CD4-positive, alpha-beta T cell (primary cell): ENCODE measurements around the gene LSM3. TPM values are rescaled to one million over a fixed set of nuclear protein-coding genes. Genes with fewer than 3 reads are reported as not detected.

Experiments used
- ATAC-seq: fragments of 200-7000 bp; cut with Tn5 transposase; one replicate; pipeline ENCODE4 v1.10.0; 2022; ENCODE audit warnings: mild to moderate bottlenecking; ENCODE audit not compliant: poor library complexity
- CTCF ChIA-PET: fragments of 350-600 bp; sonication (Branson Sonifier 250); formaldehyde crosslinking; loops from one replicate; lab custom pipeline; 2021; ENCODE audit warnings: antibody characterized with exemption, inconsistent platforms; lab: Charles Lee
- POLR2A ChIA-PET: fragments of 350-600 bp; sonication (Branson Sonifier 250); formaldehyde crosslinking; loops from one replicate; lab custom pipeline; 2021; ENCODE audit warnings: antibody characterized with exemption, inconsistent platforms; lab: Charles Lee
- DNase-seq, 14 experiments: peaks; one replicate each; pipeline ENCODE4 v3.0.0-alpha.2; 2013 to 2020; ENCODE audit warnings: mixed read lengths in 2 of 14
- H3K27ac ChIP-seq, 2 donors: one replicate each; pipeline versions ENCODE4 v1.5.1 to v1.7.0; 2013; ENCODE audit warnings: low read length in 2 of 2, low read depth in 1 of 2, mild to moderate bottlenecking in 1 of 2
- H3K27me3 ChIP-seq, 2 experiments: 1 replicate in 1 of 2; 2 replicates in 1 of 2; pipeline versions ENCODE4 v1.6.1 to v1.7.0; 2013; ENCODE audit warnings: low read length in 2 of 2, control low read depth in 1 of 2, mild to moderate bottlenecking in 1 of 2, moderate library complexity in 1 of 2; ENCODE audit not compliant: insufficient read depth in 2 of 2, control insufficient read depth in 1 of 2
- H3K36me3 ChIP-seq: one replicate; pipeline ENCODE4 v1.6.1; 2013; ENCODE audit warnings: low read length, control low read depth; ENCODE audit not compliant: insufficient read depth
- H3K4me1 ChIP-seq: one replicate; pipeline ENCODE4 v1.6.1; 2013; ENCODE audit warnings: low read length, control low read depth; ENCODE audit not compliant: insufficient read depth
- H3K4me3 ChIP-seq: one replicate; pipeline ENCODE4 v1.5.1; 2013; ENCODE audit warnings: mild to moderate bottlenecking, low read length, moderate library complexity
- H3K9me3 ChIP-seq, 2 experiments: 1 replicate in 1 of 2; 2 replicates in 1 of 2; pipeline versions ENCODE4 v1.6.1 to v1.7.0; 2013; ENCODE audit warnings: low read length in 2 of 2, mild to moderate bottlenecking in 2 of 2, control low read depth in 1 of 2, moderate library complexity in 1 of 2; ENCODE audit not compliant: control insufficient read depth in 1 of 2, insufficient read depth in 1 of 2
- H3K27ac Mint-ChIP-seq: one replicate; pipeline ENCODE4 v1.8.0; 2020; ENCODE audit warnings: mixed read lengths
- H3K27me3 Mint-ChIP-seq: one replicate; pipeline ENCODE4 v1.8.0; 2021; ENCODE audit warnings: mixed read lengths
- H3K36me3 Mint-ChIP-seq: one replicate; pipeline ENCODE4 v1.8.0; 2021; ENCODE audit warnings: low read depth, mixed read lengths
- H3K4me1 Mint-ChIP-seq: one replicate; pipeline ENCODE4 v1.8.0; 2021; ENCODE audit warnings: low read depth, mixed read lengths
- H3K4me3 Mint-ChIP-seq: one replicate; pipeline ENCODE4 v1.8.0; 2020; ENCODE audit warnings: mild to moderate bottlenecking, mixed read lengths
- H3K9me3 Mint-ChIP-seq: one replicate; pipeline ENCODE4 v1.8.0; 2020; ENCODE audit warnings: mixed read lengths
- CTCF ChIP-seq: fragments of 200-600 bp; IDR thresholded peaks from one replicate; pipeline ENCODE4 v1.8.0; 2022; ENCODE audit warnings: antibody characterized with exemption, mild to moderate bottlenecking
- intact Hi-C, 2 experiments: fragments of 100-400 bp; cut with DNase I in 1 of 2; cut with micrococcal nuclease in 1 of 2; formaldehyde crosslinking; loops; one replicate each; pipeline versions ENCODE4 v1.15.1 to v1.9.0; 2023 to 2025; cut with DNase I, micrococcal nuclease
- total RNA-seq, 174 experiments: library from RNA in 2 of 174; stranded (reverse) in 2 of 174; gene quantifications; one replicate each; pipeline ENCODE4 v1.2.3 and lab custom pipeline; 2021 to 2026

The LSM3 gene
- total RNA-seq, 2 experiments from 2014 or later = 6.5 to 6.9 TPM

GRCh38 chr3:14239940-14240339, 61.3 kb downstream of the LSM3 start:
- Mint-ChIP-seq H3K27ac (no peak overlapping the region), H3K27me3 (peaks cover 13% of the 10 kb centered on the region), H3K36me3 (no peaks in the 10 kb centered on the region), H3K4me1 (no peaks in the 10 kb centered on the region), H3K4me3 (no peak overlapping the region), H3K9me3 (no peaks in the 10 kb centered on the region)
- Histone ChIP-seq H3K4me1 (no peaks in the 10 kb centered on the region), H3K9me3 (no peaks in the 10 kb centered on the region), H3K4me3 (no peak overlapping the region), H3K36me3 (no peaks in the 10 kb centered on the region), H3K27me3 (no peaks in the 10 kb centered on the region), H3K27ac (no peak overlapping the region)
- no peak for TF ChIP-seq CTCF
- DNase-seq = no peak
- intact Hi-C loops = no loop called here
- no peak for ATAC-seq
- POLR2A ChIA-PET = no interaction called here
- CTCF ChIA-PET = interaction anchor here (0.7 kb wide), 1 partner anchor 1366 kb away, joined by 3 read pairs; no protein-coding TSS in a partner anchor

GRCh38 chr3:14240366-14240765, 61.7 kb downstream of the LSM3 start:
- ATAC-seq (no peak), DNase-seq (no peak)
- Mint-ChIP-seq H3K4me3 (no peak overlapping the region), H3K36me3 (no peaks in the 10 kb centered on the region), H3K27ac (no peak overlapping the region), H3K4me1 (no peaks in the 10 kb centered on the region), H3K27me3 (peaks cover 13% of the 10 kb centered on the region), H3K9me3 (no peaks in the 10 kb centered on the region)
- ChIA-PET POLR2A (no interaction called here), CTCF (interaction anchor here (0.7 kb wide), 1 partner anchor 1367 kb away, joined by 3 read pairs; no protein-coding TSS in a partner anchor)
- H3K9me3 ChIP-seq = no peaks in the 10 kb centered on the region
- H3K4me3 ChIP-seq = no peak overlapping the region
- H3K36me3 ChIP-seq = no peaks in the 10 kb centered on the region
- no peak overlapping the region for H3K27ac ChIP-seq
- TF ChIP-seq CTCF = no peak
- no peaks in the 10 kb centered on the region for H3K27me3 ChIP-seq
- intact Hi-C loops = no loop called here
- no peaks in the 10 kb centered on the region for H3K4me1 ChIP-seq

DNA sequence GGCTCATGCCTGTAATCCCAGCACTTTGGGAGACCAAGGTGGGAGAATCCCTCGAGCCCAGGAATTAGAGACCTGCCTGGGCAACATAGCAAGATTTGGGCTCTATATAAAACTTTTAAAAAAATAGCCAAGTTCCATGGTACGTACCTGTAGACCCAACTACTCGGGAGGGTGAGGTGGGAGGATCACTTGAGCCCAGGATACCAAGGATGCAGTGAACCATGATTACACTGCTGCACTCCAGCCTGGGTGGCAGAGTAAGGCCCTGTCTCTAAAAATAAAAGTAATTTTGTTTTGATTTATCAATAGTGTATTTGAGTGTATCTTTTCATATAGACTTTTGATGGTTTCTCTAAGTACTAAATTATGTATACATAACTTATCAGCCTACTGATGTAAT, 63.1 kb downstream of the LSM3 start:
- CTCF ChIA-PET = no interaction called here
- no peaks in the 10 kb centered on the region for H3K9me3 Mint-ChIP-seq
- DNase-seq = no peak
- no peak overlapping the region for H3K4me3 ChIP-seq
- no peak overlapping the region for H3K27ac ChIP-seq
- ATAC-seq = no peak
- no peak overlapping the region for H3K4me3 Mint-ChIP-seq
- H3K27me3 ChIP-seq = no peaks in the 10 kb centered on the region
- H3K36me3 Mint-ChIP-seq = no peaks in the 10 kb centered on the region
- no peaks in the 10 kb centered on the region for H3K4me1 ChIP-seq
- H3K27me3 Mint-ChIP-seq = peaks cover 6% of the 10 kb centered on the region
- no peaks in the 10 kb centered on the region for H3K36me3 ChIP-seq
- POLR2A ChIA-PET = no interaction called here
- intact Hi-C loops = no loop called here
- no peaks in the 10 kb centered on the region for H3K4me1 Mint-ChIP-seq
- no peak overlapping the region for H3K27ac Mint-ChIP-seq
- TF ChIP-seq CTCF = no peak
- H3K9me3 ChIP-seq = no peaks in the 10 kb centered on the region
